HepG2 (cell line): ENCODE data around the gene EP300. TPM values are rescaled to one million over a fixed set of nuclear protein-coding genes. Genes with fewer than 3 reads are reported as not detected.
A peak's percentile ranks its signal among the peaks of the same experiment; 100 is the strongest.

Source experiments
- DMAP1 ChIP-seq: IDR thresholded peaks from 2 replicates; pipeline ENCODE4 v1.6.1; 2016
- DNMT3B ChIP-seq: conservative IDR thresholded peaks from 2 replicates; pipeline ENCODE4 v1.6.1; 2016; ENCODE audit warnings: missing biosample characterization, control low read depth
- ERF ChIP-seq: IDR thresholded peaks from 2 replicates; pipeline ENCODE4 v1.6.1; 2018; ENCODE audit warnings: missing biosample characterization, missing genetic modification reagents
- FOXK1 ChIP-seq: sonication (generic); formaldehyde crosslinking; IDR thresholded peaks from 2 replicates; pipeline ENCODE4 v1.4.0; 2020; ENCODE audit warnings: low read depth, missing genetic modification reagents, borderline replicate concordance
- GABPB1 ChIP-seq: IDR thresholded peaks from 2 replicates; pipeline ENCODE4 v1.6.1; 2016; ENCODE audit warnings: mild to moderate bottlenecking, missing genetic modification reagents, moderate library complexity, missing compliant biosample characterization
- HOXA3 ChIP-seq: sonication (generic); formaldehyde crosslinking; IDR thresholded peaks from 2 replicates; pipeline ENCODE4 v1.5.0; 2020; ENCODE audit warnings: missing genetic modification reagents
- IRF2 ChIP-seq: IDR thresholded peaks from 2 replicates; pipeline ENCODE4 v1.6.1; 2018; ENCODE audit warnings: missing genetic modification reagents, missing compliant biosample characterization
- JDP2 ChIP-seq: sonication (generic); formaldehyde crosslinking; IDR thresholded peaks from 2 replicates; pipeline ENCODE4 v1.8.1; 2022; ENCODE audit warnings: missing genetic modification reagents, borderline replicate concordance
- KDM2A ChIP-seq: sonication (generic); formaldehyde crosslinking; IDR thresholded peaks from 2 replicates; pipeline ENCODE4 v1.4.0; 2020; ENCODE audit warnings: low read depth, missing genetic modification reagents, borderline replicate concordance
- MAFF ChIP-seq: IDR thresholded peaks from 2 replicates; pipeline ENCODE4 v1.6.1; 2011; ENCODE audit warnings: low read depth, low read length, improper control_type of control experiment
- MED8 ChIP-seq: sonication (generic); formaldehyde crosslinking; IDR thresholded peaks from 2 replicates; pipeline ENCODE4 v1.8.1; 2023; ENCODE audit warnings: mild to moderate bottlenecking, missing genetic modification reagents; ENCODE audit not compliant: insufficient replicate concordance
- MEIS1 ChIP-seq: sonication (generic); formaldehyde crosslinking; IDR thresholded peaks from 2 replicates; pipeline ENCODE4 v1.9.0; 2021; ENCODE audit warnings: mild to moderate bottlenecking, missing genetic modification reagents, moderate library complexity, borderline replicate concordance
- SMAD3 ChIP-seq: sonication (generic); formaldehyde crosslinking; IDR thresholded peaks from 2 replicates; pipeline ENCODE4 v1.4.0; 2020; ENCODE audit warnings: missing genetic modification reagents
- SRY ChIP-seq: sonication (generic); formaldehyde crosslinking; IDR thresholded peaks from 2 replicates; pipeline ENCODE4 v1.8.0; 2022; ENCODE audit warnings: mild to moderate bottlenecking, missing genetic modification reagents
- TEAD3 ChIP-seq: optimal IDR thresholded peaks from 2 replicates; pipeline ENCODE3; 2016; ENCODE audit warnings: borderline replicate concordance
- XRCC5 ChIP-seq: fragments of 200-400 bp; formaldehyde crosslinking; optimal IDR thresholded peaks from 2 replicates; pipeline ENCODE3; 2017; ENCODE audit warnings: mild to moderate bottlenecking, low read length
- ZBTB49 ChIP-seq: sonication (generic); formaldehyde crosslinking; IDR thresholded peaks from 2 replicates; pipeline ENCODE4 v1.4.0; 2020; ENCODE audit warnings: missing genetic modification reagents, borderline replicate concordance
- ZNF333 ChIP-seq: sonication (generic); formaldehyde crosslinking; IDR thresholded peaks from 2 replicates; pipeline ENCODE4 v1.4.0; 2020; ENCODE audit warnings: mild to moderate bottlenecking, missing genetic modification reagents, borderline replicate concordance
- ZNF607 ChIP-seq: sonication (generic); formaldehyde crosslinking; IDR thresholded peaks from 2 replicates; pipeline ENCODE4 v1.5.1; 2020; ENCODE audit warnings: missing genetic modification reagents, mild to moderate bottlenecking, borderline replicate concordance
- ZNF619 ChIP-seq: sonication (generic); formaldehyde crosslinking; IDR thresholded peaks from 2 replicates; pipeline ENCODE4 v1.4.0; 2020; ENCODE audit warnings: mild to moderate bottlenecking, missing genetic modification reagents
- polyA plus RNA-seq, 8 experiments: library from polyadenylated mRNA; depleted of rRNA in 3 of 8; stranded (reverse) in 7 of 8; unstranded in 1 of 8; fragments of >200 nt; fragmentation: Illumina TruSeq in 4 of 8; extraction: Trizol in 4 of 8; gene quantifications; 2 replicates each; pipeline versions ENCODE4 v1.2.1 to v1.2.3, GENCODE V29; 2011 to 2016; ENCODE audit warnings: low read depth in 4 of 8, missing spikeins in 1 of 8, mixed read lengths in 1 of 8; ENCODE audit not compliant: insufficient read depth in 1 of 8
- total RNA-seq, 5 experiments: library from RNA; depleted of rRNA; stranded (reverse); fragments of >200 nt; fragmentation: Illumina TruSeq; extraction: Trizol; gene quantifications; 2 replicates each; pipeline ENCODE4 v1.2.3, GENCODE V29; 2016; ENCODE audit warnings: low read depth in 1 of 5
- TF ChIP-seq, protein P1 (sequence below): sonication (generic); formaldehyde crosslinking; IDR thresholded peaks from 2 replicates; pipeline ENCODE4 v1.4.0; 2020; ENCODE audit warnings: missing genetic modification reagents, mild to moderate bottlenecking, borderline replicate concordance
- TF ChIP-seq, protein P2 (sequence below): sonication (generic); formaldehyde crosslinking; IDR thresholded peaks from 2 replicates; pipeline ENCODE4 v1.4.0; 2020; ENCODE audit warnings: missing genetic modification reagents

The EP300 gene
- total and polyA plus RNA-seq, 2 of the 13 experiments (the other 11 are each of a cell fraction or from before 2014, with no cell fraction given): 13.6 to 14.9 TPM

- peak; percentile 51; the same call in 1 of the 2 replicates for TF ChIP-seq ZNF607 (CRISPR knock-in tag)
- TF ChIP-seq ERF: peak; percentile 54; the same call in 1 of the 2 replicates
- 0 out of 2 replicates have a peak, but pooled peaks have one; percentile 59 for TF ChIP-seq SRY (CRISPR knock-in tag)
- peak; percentile 79; the same call in 1 of the 2 replicates for TF ChIP-seq IRF2
- TF ChIP-seq DMAP1 (CRISPR knock-in tag): peak; percentile 70; the same call in 1 of the 2 replicates
- TF ChIP-seq MAFF: no peak
- TF ChIP-seq XRCC5: peak; percentile 59
- TF ChIP-seq SMAD3 (CRISPR knock-in tag): 0 out of 2 replicates have a peak, but pooled peaks have one; percentile 31
- TF ChIP-seq KDM2A (CRISPR knock-in tag): peak; percentile 75; the same call in 1 of the 2 replicates
- TF ChIP-seq ZNF619 (CRISPR knock-in tag): no peak
- no peak for TF ChIP-seq ZBTB49
- TF ChIP-seq, protein P1, sequence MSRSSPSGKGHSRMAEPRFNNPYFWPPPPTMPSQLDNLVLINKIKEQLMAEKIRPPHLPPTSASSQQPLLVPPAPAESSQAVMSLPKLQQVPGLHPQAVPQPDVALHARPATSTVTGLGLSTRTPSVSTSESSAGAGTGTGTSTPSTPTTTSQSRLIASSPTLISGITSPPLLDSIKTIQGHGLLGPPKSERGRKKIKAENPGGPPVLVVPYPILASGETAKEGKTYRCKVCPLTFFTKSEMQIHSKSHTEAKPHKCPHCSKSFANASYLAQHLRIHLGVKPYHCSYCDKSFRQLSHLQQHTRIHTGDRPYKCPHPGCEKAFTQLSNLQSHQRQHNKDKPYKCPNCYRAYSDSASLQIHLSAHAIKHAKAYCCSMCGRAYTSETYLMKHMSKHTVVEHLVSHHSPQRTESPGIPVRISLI (CRISPR knock-in tag): no peak
- TF ChIP-seq FOXK1 (CRISPR knock-in tag): peak; percentile 72; the same call in 1 of the 2 replicates
- TF ChIP-seq DNMT3B: peak; percentile 71; the same call in 1 of the 2 replicates
- no peak for TF ChIP-seq MED8 (CRISPR knock-in tag)
- no peak for TF ChIP-seq JDP2
- TF ChIP-seq ZNF333 (CRISPR knock-in tag): 0 out of 2 replicates have a peak, but pooled peaks have one; percentile 62
- TF ChIP-seq, protein P2, sequence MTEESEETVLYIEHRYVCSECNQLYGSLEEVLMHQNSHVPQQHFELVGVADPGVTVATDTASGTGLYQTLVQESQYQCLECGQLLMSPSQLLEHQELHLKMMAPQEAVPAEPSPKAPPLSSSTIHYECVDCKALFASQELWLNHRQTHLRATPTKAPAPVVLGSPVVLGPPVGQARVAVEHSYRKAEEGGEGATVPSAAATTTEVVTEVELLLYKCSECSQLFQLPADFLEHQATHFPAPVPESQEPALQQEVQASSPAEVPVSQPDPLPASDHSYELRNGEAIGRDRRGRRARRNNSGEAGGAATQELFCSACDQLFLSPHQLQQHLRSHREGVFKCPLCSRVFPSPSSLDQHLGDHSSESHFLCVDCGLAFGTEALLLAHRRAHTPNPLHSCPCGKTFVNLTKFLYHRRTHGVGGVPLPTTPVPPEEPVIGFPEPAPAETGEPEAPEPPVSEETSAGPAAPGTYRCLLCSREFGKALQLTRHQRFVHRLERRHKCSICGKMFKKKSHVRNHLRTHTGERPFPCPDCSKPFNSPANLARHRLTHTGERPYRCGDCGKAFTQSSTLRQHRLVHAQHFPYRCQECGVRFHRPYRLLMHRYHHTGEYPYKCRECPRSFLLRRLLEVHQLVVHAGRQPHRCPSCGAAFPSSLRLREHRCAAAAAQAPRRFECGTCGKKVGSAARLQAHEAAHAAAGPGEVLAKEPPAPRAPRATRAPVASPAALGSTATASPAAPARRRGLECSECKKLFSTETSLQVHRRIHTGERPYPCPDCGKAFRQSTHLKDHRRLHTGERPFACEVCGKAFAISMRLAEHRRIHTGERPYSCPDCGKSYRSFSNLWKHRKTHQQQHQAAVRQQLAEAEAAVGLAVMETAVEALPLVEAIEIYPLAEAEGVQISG (CRISPR knock-in tag): peak; percentile 85
- TF ChIP-seq GABPB1: peak; percentile 92
- no peak for TF ChIP-seq MEIS1
- TF ChIP-seq TEAD3 (CRISPR knock-in tag): peak; percentile 61
- peak; percentile 94 for TF ChIP-seq HOXA3
Measured at GRCh38 chr22:41204992-41205900, 112.9 kb downstream of the EP300 start, which contains the start of gene L3MBTL2 (continued).
